GM21737 (cell line): ENCODE measurements around the gene TGIF2.

Experiments
- ATAC-seq: cut with Tn5 transposase; IDR thresholded peaks from one replicate; pipeline ENCODE4 v1.9.1; 2021; ENCODE audit warnings: mild to moderate bottlenecking, moderate library complexity; ENCODE audit not compliant: unreplicated experiment

The TGIF2 gene

DNA sequence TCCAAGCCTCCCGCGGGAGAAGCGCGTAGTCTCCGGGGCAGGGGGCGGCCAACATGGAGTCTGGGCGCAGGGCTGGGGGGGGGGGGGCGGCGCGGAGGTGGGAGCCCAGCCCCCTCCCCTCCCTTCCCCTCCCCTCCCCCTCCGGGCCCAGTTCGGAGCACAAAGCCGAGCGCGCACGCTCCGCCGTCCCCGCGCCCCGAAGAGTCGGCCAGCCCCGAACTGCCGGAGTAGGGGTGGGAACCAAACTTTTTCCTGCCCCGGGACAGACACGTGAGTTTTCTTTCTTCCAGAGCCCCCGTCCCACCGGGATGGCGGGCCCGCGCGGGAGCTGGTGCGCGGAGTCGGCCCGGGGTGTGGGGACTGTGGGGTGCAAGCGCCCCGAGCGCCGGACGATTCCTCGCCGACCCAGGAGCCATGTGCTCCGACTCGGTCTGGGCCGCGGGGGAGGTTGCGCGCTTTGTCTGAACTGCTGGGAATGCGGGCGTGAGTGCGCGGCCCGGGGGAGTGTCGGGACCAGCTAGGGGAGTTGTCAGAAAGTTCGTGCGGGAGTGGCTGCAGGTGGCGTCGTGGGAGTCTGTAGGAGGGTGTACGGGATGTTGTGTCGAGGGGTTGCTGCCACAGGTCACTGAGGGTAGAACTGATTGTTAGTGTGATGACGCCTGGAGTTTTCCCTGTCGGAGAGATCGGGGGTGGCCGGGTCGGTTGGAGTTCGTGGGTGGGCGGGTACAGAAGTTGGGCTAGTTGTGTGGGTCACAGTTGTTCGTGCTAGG is 1.2 kb downstream of the TGIF2 start:
- no peak for ATAC-seq

DNA sequence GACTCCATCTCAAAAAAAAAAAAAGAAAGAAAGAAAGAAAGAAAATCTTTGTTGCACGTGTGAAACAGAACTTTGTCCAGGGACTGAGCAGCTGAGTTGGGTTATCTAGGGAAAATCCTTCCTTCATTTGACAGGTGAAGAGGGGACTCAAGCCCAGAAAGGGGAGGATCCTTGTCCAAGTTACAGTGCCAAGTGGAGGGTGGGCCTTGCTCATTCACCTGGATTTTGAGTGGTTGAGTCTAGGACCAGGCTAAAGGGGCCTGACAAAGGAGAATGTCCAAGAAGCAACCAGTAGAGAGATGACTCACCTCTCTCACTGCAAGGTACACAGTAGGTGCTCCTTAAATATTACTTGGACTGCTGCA is 2.7 kb downstream of the TGIF2 start:
- no peak for ATAC-seq

DNA sequence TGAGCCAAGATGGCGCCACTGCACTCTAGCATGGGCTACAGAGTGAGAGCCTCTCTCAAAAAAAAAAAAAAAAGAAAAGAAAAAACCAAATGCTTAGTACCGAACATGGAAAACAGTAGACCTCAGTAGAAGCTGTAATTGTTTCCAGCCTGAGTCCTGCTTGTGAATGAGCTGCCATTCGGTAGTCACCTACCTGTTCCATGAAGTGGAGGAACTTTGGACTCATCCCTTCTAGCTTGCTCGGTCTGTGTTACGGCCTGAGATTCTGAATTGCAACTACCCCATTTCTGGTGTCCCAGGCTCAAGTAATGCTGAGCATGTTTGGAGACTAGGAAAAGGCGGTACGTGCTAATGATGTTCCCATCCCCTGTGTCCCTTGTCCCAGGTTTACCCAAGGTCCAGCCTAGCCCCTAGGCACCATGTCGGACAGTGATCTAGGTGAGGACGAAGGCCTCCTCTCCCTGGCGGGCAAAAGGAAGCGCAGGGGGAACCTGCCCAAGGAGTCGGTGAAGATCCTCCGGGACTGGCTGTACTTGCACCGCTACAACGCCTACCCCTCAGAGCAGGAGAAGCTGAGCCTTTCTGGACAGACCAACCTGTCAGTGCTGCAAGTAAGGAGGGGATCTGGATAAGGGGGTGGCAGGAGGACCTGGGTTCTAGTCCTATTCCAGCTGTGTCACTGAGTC is 5.1 kb downstream of the TGIF2 start:
- ATAC-seq: no peak

DNA sequence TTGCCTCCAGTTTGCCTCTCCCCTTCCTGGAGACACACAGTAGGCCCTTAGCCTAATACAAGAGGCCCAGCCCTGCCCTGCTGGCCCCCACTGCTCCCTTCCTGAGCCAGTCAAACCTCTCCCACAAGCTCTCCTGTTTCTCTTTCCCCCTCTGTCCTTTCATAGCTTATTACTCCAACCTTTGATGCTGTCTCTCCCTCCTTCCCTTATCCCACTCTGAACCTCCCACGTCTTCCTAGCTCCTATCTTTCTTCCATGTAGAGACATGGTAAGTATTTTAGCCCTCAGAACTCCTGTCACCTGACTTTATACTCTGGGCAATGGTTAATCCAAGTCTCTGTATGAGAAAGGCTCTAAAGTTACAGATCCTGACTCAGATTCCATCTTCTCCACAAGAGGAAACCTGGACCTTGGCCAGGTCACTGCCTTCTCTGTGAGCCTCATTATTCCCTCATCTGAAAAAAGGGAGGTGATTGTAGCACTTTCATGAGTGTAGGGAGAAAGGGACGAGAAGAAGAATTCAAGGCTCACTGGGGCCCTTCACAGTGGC is 6.7 kb downstream of the TGIF2 start:
- ATAC-seq: no peak

DNA sequence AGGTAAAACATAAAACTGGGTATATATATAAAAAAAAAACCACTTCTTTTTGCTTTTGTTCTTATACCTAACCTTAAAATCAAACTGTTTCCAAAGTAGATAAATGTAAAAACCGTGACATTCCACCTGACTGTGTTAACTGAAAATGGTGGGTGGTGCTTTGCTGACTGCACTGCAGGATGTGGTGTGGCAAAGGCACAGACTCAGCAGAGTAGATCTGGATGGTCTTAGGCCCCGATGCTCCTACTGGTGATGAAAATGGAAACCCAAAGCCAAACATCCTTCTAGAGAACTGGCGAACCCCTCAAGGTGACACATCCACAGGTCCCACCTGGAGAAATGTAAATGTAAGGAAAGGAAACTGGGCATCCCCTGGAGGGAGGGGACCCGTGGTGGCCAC is 8.9 kb downstream of the TGIF2 start:
- no peak for ATAC-seq

DNA sequence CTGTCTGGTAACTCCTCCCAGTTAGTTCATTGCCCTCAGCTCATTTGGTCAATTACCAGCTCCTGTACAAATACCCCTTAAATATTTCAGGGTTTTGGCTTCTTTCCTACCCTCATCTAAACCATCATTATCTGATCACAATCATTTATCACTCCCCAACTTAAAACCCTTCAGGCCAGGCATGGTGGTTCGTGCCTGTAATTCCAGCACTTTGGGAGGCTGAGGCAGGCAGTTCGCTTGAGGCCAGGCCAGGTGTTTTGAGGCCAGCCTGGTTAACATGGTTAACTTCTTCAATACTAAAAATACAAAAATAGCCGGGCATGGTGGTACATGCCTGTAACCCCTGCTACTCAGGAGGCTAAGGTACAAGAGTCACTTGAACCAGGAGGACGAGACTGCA is 9.4 kb downstream of the TGIF2 start:
- ATAC-seq: no peak

DNA sequence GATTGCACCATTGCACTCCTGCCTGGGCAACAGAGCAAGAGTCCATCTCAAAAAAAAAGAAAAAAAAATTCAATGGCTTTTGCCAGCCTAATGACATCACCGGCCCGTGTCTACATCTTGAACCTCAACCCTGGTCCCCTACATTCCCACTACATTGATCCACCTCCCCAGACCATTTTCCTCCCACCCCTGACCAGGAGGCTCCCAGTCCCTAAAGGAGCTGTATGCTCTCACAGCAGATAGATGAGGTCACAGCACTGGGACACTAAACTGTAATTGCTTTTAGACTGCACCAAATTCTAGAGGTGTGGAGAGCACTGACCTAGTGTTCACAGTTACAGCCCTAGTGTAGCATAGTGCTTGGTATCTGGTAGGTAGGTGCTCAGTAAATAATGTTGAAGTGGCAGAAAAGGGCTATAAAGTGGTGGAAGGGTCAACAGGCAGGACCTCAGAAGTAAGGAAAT is 10.7 kb downstream of the TGIF2 start:
- ATAC-seq: no peak

DNA sequence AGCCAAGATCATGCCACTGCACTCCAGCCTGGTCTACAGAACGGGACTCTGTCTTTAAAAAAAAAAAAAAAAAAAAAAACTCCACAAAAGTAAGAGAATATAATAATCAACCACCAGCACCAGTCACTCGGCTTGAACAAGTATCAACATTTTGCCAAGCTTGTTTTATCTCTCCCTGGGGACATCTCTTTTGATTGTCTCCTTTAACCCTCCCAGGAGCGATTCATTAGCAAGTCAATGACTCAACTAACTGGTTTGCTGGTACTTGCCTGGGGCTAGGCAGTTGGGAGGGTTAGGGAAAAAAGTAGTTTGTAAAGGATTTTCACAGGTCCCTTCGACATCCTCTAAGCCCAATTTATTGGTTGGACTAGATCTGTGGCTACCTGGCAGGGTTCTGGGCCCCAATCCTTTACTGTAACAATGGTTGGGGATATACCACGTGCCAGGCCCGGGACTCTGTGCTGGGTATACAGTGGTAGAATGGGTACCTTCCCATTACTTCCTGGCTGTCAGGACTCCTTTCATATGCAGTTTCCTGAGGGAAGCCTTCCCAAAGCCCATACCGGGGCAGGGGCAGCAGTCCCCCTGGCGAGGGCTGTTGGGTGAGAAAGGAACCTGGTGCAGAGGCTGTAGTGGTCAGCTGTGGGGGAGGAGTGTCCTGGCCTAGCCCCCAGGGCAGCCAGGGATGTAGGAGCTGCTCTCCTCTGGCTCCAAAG is 12.2 kb downstream of the TGIF2 start:
- no peak for ATAC-seq

DNA sequence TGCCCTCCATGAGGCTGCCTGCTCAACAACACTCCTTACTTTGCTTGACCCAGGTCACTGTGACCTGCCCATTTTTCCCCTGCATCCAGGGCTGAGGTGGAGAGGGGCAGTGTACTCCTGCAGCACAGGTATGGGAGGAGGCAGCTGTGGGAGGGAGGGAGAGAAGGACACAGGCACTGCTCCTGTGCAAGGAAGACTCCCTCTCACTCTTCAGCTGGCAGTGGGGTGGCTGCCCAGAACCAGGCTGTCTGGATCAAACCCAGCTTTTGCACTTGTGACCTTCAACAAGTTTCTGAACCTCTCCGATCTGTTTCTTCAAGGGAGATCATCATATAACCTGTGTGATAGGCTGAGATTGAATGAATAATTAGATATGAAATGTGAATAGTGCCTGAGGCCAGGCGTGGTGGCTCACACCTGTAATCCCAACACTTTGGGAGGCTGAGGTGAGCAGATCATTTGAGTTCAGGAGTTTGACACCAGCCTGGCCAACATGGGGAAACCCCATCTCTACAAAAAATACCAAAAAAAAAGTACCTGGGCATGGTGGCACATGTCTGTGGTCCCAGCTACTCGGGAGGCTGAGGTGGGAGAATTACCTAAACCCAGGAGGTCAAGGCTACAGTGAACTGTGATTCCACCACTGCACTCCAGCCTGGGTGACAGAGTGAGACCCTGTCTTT is 14.1 kb downstream of the TGIF2 start:
- ATAC-seq: no peak

DNA sequence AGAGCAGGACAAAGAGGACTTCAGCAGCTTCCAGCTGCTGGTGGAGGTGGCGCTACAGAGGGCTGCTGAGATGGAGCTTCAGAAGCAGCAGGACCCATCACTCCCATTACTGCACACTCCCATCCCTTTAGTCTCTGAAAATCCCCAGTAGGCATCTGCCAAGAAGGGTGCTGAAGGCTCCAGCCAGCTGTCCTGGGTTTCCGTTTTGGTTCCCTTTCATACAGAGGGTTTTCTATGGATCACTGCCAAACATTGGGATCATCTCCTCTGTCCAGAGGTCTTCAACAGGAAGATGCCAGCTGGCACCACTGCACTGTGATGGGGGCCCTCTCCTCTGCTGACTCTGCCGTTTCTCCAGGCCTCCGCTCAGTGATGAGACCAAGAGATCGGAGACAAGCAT is 17.9 kb downstream of the TGIF2 start:
- no peak for ATAC-seq

DNA sequence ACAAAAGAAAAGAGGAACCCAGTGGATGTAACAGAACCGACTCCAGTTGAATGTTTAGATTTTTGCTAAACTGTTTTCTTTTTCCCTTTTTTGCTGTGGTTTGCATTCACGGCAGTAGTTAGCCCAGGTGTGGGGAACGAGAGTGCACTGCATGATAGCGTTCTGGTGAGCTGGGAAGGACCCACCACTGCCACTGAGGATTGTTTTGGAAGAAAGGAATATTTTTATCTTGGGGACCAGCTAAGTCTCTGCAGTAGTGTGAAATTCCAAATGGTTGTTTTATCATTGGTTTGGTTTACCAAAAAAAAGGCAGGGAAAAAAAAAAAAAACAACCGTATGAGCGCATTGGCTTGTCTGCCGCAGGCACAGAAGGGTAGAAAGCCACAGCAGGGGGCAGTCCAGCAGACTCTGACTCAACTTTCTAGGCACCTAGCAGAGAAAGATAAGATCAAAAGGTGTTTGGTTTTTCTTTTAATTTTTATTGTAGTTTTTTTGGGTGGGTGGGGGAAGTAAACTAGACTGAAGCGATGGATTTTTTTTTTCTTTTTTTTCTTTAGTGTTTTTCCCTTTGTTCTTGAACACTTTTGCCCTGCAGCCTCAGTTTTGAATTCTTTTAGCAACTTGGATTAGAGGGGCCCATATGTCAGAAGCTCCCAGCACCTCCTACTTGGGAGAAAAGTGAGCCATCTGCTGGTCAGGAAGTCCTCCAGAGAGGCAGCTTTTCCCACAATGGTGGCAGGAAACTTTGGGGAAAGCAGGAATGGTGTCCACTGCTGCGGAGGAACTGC is 18.7 kb downstream of the TGIF2 start:
- ATAC-seq: no peak

DNA sequence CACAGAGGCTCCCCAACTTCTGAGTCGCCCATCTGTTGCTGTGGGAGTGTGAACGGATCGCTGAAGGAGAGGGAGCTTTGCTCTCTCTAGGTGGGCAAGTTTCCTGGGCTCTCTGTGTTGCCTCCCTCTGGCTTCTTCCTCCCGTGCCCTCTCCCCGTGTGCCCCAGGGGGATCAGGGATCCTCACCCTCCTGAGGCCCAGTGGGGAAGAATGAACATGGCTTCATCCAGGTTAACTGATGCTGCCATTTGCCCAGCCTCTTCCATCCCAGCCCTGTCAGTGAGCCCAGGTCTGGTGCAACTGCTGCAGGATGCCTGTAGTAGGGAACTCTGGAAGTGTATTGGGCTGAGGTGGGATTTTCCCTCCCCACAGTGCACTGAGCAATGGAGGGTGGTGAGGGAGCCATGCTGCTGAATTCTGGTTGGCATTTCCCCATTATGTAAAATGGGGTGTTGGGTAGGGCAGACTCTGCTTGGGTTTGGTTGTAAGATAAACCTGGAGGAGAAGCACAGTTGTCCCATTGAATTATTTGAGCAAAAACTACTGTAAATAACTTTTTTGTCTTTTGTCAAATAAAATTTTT is 20.0 kb downstream of the TGIF2 start:
- no peak for ATAC-seq

DNA sequence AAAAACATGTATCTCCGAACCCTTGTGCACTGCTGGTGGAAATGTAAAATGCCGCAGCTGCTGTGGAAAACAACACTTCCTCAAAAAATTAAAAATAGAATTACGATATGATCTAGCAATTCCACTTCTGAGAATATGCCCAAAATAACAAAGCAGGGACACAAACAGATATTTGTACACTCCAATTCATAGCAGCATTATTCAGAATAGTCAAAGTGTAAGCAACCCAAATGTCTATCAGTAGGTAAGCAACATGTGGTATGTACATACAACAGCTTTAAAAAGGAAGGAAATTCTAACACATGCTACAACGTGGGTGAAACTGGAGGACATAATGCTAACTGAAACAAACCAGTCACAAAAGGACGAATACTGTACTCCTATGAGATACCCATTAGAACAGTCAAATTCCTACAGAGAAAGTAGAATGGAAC is 26.5 kb downstream of the TGIF2 start:
- ATAC-seq: no peak

DNA sequence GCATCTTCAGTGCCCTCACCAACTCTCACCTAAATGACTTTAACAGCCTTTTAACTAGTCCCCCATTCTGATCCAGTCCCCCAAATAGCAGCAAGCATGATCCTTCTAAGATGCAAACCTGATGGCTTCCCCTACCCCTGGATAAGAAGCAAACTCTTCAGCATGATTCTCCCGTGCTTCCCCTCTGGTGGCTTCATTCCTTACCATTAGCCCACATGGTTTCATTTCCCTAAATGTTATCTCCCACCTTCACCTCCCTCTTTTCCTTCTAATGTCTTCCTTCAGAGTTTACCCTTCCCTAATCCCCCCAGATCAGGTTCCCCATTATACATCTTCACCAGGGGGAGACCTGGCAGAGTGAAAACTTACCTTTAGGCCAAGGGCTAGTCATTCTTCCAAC is 28.1 kb downstream of the TGIF2 start:
- no peak for ATAC-seq

DNA sequence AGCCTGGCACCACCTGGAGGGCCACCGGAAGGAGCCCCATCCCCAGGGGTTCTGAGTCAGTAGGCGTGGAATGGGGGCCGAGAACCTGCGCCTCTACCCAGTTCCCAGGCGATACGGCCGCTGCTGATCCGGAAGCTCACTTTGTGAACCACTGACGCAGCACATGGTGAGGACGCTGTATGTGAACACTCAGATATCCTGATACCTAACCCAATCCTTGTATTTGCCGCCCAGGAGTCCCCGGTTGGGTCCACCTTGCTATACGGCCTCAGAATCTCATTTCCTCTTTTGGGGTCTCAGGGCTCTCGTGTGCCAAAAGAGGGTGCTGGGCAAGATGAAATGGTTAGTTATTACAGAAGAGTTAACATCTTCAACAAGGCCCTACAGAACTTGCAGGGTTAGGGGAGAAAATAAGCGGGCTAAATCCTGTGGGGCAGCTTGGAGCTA is 31.6 kb downstream of the TGIF2 start:
- peak; percentile 31 for ATAC-seq

DNA sequence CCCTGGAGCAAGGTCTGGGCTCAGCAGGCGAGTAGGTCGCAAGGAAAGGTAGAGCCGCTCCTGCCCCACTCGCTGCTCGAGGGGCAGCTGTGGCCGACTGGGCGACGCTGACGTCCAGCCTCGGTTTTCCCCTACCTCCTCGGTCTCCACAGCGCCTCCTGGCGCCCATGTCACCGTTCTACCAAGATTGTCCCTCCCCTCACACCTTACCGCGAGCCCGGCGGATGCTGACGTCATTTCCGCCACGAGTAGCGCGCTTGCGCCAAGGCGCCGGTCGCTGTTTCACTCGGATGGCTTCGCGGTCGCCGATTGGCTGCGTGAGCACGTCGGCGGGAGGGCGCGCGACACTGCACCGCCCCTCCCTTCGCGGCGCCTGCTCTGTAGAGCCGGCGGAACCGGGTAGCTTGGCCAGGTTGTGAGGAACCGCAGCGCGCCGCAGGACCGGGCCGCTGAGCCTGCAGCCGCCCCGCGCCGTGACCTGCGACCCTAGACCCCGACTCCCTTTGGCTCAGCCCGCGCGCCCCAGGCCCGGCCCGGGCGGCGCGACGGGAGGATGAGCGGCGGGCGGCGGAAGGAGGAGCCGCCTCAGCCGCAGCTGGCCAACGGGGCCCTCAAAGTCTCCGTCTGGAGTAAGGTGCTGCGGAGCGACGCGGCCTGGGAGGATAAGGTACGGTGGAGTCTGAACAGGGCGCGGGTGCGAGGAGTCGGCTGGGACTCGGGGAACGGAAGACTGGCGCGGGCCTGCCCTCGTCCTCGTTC is 32.2 kb downstream of the TGIF2 start, which contains the start of gene RAB5IF:
Gene RAB5IF (plus strand): TSS at position 381 of the 759 bp plus-strand sequence. CDS start 173 bp downstream, at position 554.
- peak; percentile 77 for ATAC-seq

DNA sequence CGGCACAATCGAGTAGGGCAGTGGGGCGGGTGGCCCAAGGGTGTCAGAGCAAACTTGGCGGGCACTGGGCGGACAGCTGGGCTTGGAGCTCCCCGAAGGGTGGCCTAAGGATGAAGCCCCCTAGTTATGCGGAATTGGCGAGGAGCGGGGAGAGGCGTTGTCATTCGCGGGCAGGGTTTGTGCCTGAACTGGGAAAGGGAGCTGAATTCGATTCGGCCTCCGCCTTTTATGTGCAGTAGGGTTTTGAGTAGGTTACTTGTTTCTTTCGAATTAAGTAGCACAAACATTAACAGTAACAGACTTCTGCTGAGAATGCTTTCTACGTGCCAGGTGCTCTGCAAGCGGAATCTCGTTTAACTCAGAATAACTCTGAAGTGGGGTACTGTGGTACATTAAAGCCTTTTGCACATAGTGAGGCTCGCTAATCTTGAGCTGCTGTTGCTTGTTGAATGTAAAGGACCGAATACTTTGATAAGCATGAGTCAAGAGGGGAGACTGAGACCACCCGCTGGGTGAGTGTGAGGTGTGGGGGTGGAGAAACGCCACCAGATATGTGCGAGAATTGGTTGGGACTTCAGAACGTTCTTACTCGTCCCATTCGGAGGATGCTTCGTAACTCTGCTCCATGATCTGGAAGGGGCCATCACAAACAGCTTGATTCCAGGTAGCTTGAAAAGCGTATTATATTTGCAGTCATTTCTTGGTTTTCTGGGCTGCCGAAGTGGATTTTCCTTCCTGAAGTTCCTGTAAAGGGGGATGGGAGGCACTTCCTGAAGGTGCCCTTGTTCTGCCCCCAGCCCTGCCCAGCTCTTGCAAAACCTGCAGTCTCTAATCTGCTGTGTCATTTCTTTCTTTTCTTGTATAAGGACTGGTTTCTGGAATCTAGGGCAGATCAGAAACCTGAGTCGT is 33.0 kb downstream of the TGIF2 start:
- no peak for ATAC-seq
